Activated T-helper 2 cell treated with anti-CD3 and anti-CD28 coated beads, Interferon-gamma antibody, Interleukin-2, Interleukin-4, amounts not matched to agents 10 μg/mL and 5 μg/mL and 100 μg/mL, durations not matched to agents 14 hours and 24 hours and 36 hours (primary cell): ENCODE data around the gene RAB24. TPM values are rescaled to one million over a fixed set of nuclear protein-coding genes. Genes with fewer than 3 reads are reported as not detected.
"Not testable (repeated sequence)": the region's sequence is repeated elsewhere in the genome, so short reads cannot be mapped to it uniquely, and the experiment has no call there.

Experiments used
- DNase-seq: peaks from one replicate; pipeline ENCODE4 v3.0.0; 2021; ENCODE audit warnings: low spot score
- H3K27ac Mint-ChIP-seq: one replicate; pipeline ENCODE4 v1.8.0; 2021; ENCODE audit warnings: mixed read lengths
- H3K27me3 Mint-ChIP-seq: one replicate; pipeline ENCODE4 v1.8.0; 2021; ENCODE audit warnings: low read depth, mixed read lengths
- H3K36me3 Mint-ChIP-seq: one replicate; pipeline ENCODE4 v1.8.0; 2021; ENCODE audit warnings: low read depth, mixed read lengths
- H3K4me1 Mint-ChIP-seq: one replicate; pipeline ENCODE4 v1.8.0; 2021; ENCODE audit warnings: low read depth, mixed read lengths
- H3K4me3 Mint-ChIP-seq: one replicate; pipeline ENCODE4 v1.8.0; 2021; ENCODE audit warnings: low read depth, mild to moderate bottlenecking, moderate library complexity, mixed read lengths
- H3K9me3 Mint-ChIP-seq: one replicate; pipeline ENCODE4 v1.8.0; 2021; ENCODE audit warnings: mixed read lengths
- intact Hi-C: fragments of 100-400 bp; cut with micrococcal nuclease; formaldehyde crosslinking; loops from one replicate; pipeline ENCODE4 v1.15.1; 2023
- total RNA-seq: library from RNA; stranded (reverse); gene quantifications from 2 replicates; pipeline ENCODE4 v1.2.3, GENCODE V29; 2022

The RAB24 gene
- total RNA-seq, result 17.7 and 19.0 TPM in 2 replicates

DNA sequence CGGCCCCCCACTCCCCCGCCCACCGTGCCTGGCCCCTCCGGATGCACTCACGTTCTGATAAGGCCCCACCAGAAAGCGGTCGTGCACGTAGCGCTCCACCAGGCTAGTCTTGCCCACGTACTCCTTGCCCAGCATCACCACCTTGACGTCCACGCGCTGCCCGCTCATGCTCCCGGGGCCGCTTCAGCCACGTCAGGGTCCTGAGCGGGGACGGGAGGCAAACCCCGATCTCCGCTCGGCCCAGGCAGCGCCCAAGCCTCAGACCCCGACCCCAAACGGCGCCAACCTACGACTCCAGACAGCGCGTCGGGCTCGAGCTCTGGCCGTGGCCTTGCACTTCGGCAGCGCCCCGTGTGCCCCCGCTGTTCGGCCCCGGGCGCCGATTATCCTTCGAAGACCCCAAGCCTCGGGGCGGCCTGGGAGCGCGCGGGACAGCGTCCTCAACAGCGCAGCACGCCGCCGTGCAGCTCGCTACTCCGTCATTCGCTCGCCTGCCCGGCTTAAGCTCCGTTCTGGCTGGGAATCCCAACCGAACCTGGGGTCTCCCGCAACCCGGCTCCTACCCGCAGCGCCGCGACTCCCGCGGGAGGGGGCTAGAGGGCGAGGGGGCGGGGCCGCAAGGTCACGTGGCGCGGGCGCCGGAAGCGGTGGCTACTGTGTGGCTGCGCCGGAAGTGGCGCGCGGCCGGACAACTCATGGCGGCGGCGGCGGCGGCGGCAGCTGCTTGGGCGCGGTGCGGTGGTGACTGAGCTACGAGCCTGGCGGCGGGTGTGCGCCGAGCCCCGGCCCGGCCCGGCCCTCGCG lies at the start of gene RAB24, which contains the start of gene PRELID1:
TSS of gene RAB24 (minus strand) at position 599 of the 804 bp plus-strand sequence. CDS start at position 168, 431 bp downstream.
TSS of gene PRELID1 (plus strand) at position 679 of the 804 bp plus-strand sequence. CDS start 187 bp downstream, outside the sequence.
- DNase-seq, result peak; percentile 86
- Mint-ChIP-seq H3K27me3 (no peaks in the 10 kb centered on the region), H3K4me1 (peaks cover 56% of the 10 kb centered on the region), H3K4me3 (peak within 1 kb of the TSS; percentile 97), H3K9me3 (no peaks in the 10 kb centered on the region), H3K27ac (peak within 1 kb of the TSS; percentile 87), H3K36me3 (peaks cover 53% of the 10 kb centered on the region)
- intact Hi-C loops, result loop anchor here (1.0 to 5.0 kb wide), 3 partner anchors 9 to 296 kb away; partner anchors contain the start of genes NSD1 and UIMC1

DNA sequence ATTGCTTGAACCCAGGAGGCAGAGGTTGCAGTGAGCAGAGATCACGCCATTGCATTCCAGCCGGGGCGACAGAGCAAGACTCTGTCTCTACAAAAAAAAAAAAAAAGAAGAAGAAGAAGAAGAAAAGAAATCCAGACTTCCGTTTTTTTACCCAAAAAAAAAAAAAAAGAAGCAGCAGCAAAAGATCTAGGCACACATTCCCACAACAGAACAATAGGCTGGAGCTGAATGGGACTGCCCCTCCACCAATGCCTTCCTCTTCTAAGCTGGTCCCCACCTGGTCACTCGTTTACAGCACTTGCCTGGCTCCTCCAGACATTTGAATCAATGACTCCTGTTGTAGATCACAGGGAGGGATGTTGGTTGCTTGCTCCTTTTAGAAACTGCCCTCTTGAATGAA lies 49.6 kb upstream of the RAB24 start:
- Mint-ChIP-seq H3K4me1 (peaks cover 45% of the 10 kb centered on the region), H3K4me3 (no peak overlapping the region), H3K27ac (no peak overlapping the region), H3K27me3 (no peaks in the 10 kb centered on the region), H3K9me3 (peaks cover 8% of the 10 kb centered on the region), H3K36me3 (peaks cover 19% of the 10 kb centered on the region)
- no peak for DNase-seq
- intact Hi-C loops, result no loop called here

DNA sequence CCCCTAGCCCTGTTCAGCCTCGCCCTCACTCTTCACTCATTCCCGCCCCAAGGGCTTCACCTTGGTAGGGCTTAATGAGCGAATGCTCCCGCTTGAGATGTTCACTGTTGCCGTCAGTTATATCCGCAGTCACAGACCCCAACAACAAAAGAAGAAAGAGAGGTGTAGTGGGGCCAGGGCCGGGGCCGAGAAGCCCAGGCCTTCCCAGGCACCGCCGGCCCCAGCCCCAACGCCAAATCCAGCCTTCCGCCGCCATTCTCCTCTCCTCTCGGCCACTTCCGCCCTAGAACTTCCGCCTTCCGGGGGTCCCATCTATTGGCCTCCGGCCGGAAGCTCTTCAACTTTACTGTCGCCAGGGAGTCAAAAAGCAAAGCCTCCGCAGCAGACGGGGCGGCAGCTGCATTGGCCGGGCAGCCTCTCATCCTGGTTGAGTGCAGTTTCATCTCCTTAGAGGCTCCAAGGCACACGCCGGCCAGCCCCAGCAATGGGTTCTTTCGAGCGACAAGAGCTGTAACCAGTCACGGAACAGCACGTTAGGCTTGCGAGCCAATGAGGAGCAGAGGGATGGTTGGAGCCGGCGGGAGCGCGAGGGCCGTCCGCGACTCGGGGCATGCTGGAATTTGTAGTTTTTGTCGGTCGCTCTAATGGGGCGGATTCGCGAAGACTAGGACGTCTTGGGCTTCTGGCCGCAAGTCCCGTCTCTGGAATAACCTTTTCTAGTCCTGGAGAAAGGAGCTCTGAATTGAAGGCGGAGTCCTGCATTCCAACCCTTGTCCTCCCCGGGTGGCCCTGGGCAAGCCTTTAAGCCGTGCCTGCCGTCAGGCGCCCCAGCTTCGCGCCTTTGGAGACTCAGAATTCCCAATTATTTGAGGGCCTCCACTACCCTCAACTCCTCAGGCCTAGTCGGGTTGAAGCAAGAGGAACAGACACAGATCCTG lies 48.1 kb upstream of the RAB24 start, which contains the start of gene LMAN2:
TSS of gene LMAN2 (minus strand) at position 277 of the 938 bp plus-strand sequence. CDS start at position 256, 21 bp downstream.
- peaks cover 31% of the 10 kb centered on the region for H3K36me3 Mint-ChIP-seq
- peaks cover 44% of the 10 kb centered on the region for H3K4me1 Mint-ChIP-seq
- H3K27ac Mint-ChIP-seq, result peak within 1 kb of the TSS; percentile 100
- peak; percentile 92 for DNase-seq
- H3K4me3 Mint-ChIP-seq, result peak within 1 kb of the TSS; percentile 95
- intact Hi-C loops, result loop anchor here (1.0 to 2.0 kb wide), 3 partner anchors 13 to 78 kb away; no protein-coding TSS in a partner anchor
- no peaks in the 10 kb centered on the region for H3K27me3 Mint-ChIP-seq
- peaks cover 8% of the 10 kb centered on the region for H3K9me3 Mint-ChIP-seq

DNA sequence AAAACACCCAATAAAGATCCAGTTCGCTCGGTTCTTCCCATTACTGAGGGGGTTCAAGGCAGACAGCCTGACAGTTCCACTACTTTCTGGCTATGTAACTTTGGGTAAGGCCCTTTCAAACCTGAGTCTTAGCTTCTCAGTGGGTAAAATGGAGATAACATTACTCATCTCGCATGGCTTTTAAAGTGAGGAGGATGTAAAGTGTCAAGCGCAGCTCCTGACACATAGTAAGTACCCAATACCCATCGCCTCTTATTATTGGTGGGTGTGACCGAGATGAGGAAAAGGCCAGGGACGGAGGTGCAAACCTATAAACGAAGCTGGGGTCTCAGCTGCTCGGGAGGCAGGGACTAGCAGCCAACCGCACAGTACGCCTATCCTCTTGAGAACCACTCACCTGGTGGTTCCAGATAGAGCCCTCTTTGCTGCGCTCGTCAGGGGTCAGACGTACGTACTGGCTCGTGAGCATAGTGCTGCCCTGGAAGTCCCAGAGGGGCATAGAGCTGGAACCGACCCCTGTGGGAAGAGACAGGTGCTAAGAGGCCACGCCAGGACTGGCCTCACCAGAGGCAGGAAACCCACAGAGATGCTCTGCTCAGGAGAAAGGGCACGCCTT lies 47.4 kb upstream of the RAB24 start:
- H3K27me3 Mint-ChIP-seq, result no peaks in the 10 kb centered on the region
- H3K4me1 Mint-ChIP-seq, result peaks cover 39% of the 10 kb centered on the region
- H3K27ac Mint-ChIP-seq, result peak overlapping the region; percentile 100
- intact Hi-C loops, result loop anchor here (1.0 to 2.0 kb wide), 3 partner anchors 13 to 78 kb away; no protein-coding TSS in a partner anchor
- H3K36me3 Mint-ChIP-seq, result peaks cover 38% of the 10 kb centered on the region
- peaks cover 8% of the 10 kb centered on the region for H3K9me3 Mint-ChIP-seq
- no peak for DNase-seq
- peak overlapping the region; percentile 95 for H3K4me3 Mint-ChIP-seq

DNA sequence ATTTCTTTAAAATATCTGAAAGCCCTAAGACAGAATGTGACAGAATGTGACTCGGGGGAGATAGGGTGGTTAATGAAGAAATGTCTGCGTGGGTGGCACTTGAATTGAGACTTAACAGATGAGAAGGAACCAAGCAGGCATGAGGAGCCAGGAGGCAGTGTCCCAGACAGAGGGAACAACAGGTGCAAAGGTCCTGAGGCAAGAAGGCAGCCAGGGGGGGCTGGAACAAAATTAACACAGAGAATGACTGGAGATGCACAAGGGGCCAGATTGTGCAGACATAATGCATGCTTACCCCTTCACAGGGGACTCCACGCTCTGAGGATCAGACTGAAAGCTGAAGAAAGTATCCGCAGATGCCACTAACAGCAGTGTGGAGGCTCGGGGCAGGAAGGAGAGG lies 46.2 kb upstream of the RAB24 start:
- no peak for DNase-seq
- H3K36me3 Mint-ChIP-seq, result peaks cover 42% of the 10 kb centered on the region
- H3K4me1 Mint-ChIP-seq, result peaks cover 36% of the 10 kb centered on the region
- H3K27me3 Mint-ChIP-seq, result no peaks in the 10 kb centered on the region
- intact Hi-C loops, result loop anchor here (2.0 kb wide), 1 partner anchor 37 kb away; no protein-coding TSS in a partner anchor
- no peaks in the 10 kb centered on the region for H3K9me3 Mint-ChIP-seq
- H3K4me3 Mint-ChIP-seq, result peak overlapping the region; percentile 95
- peak overlapping the region; percentile 50 for H3K27ac Mint-ChIP-seq

DNA sequence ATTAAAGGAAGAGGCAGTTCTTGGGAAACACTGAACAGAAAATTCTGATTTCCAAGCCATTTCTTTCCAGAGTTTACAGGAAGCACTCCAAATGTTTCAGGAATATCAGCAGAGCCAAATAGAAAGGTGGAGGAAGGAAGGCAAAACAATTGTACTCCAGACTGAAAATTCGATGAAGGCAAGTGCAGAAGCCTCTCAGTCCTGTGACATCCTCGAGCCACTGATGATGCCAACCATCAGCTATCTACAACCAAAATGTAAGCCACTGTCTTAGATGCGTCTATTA lies 45.8 kb upstream of the RAB24 start:
- Mint-ChIP-seq H3K9me3 (no peaks in the 10 kb centered on the region), H3K27ac (peak overlapping the region; percentile 60), H3K27me3 (no peaks in the 10 kb centered on the region), H3K4me3 (peak overlapping the region; percentile 95), H3K4me1 (peaks cover 34% of the 10 kb centered on the region), H3K36me3 (peaks cover 42% of the 10 kb centered on the region)
- DNase-seq, result no peak
- intact Hi-C loops, result no loop called here

DNA sequence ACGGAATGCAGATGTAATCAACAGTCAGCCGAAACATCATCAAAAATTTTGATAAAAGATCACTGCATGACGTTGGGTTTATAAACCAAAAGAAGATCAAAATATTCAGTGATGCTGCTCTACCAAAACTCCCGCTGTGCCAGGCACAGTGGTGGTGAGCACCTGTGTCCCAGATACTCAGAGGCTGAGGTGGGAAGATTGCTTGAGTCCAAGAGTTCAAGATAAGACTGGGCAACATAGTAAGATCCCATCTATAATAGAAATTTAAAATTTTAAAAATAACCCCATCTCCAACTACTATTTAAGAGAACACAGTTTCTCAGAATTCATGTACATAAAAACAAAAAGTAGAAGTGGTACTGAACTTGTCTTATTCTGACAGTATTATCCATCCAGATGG lies 44.2 kb upstream of the RAB24 start:
- intact Hi-C loops, result no loop called here
- H3K4me3 Mint-ChIP-seq, result no peak overlapping the region
- H3K36me3 Mint-ChIP-seq, result peaks cover 48% of the 10 kb centered on the region
- no peaks in the 10 kb centered on the region for H3K9me3 Mint-ChIP-seq
- no peak for DNase-seq
- no peak overlapping the region for H3K27ac Mint-ChIP-seq
- H3K27me3 Mint-ChIP-seq, result no peaks in the 10 kb centered on the region
- peaks cover 36% of the 10 kb centered on the region for H3K4me1 Mint-ChIP-seq

DNA sequence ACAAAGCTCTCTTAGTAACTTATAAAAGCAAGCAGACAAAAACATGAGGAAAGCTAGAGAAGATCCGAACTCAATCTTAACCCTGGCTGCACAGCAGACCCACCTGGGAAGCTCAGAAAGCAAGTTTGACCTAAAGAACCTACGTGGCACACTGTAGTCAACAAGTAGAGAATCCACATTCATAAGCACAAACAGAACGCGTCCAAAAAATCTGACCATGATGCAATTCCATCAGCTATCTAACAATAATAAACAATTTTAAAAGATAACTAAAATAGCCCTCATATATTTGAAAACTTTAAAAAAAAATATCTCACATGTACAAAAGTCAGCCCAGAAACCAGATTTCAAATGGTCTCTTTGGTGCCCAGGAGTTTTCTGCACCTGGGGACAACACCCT lies 43.3 kb upstream of the RAB24 start:
- H3K36me3 Mint-ChIP-seq, result peaks cover 55% of the 10 kb centered on the region
- no peak overlapping the region for H3K4me3 Mint-ChIP-seq
- no peak for DNase-seq
- H3K4me1 Mint-ChIP-seq, result peaks cover 32% of the 10 kb centered on the region
- no peak overlapping the region for H3K27ac Mint-ChIP-seq
- H3K9me3 Mint-ChIP-seq, result no peaks in the 10 kb centered on the region
- H3K27me3 Mint-ChIP-seq, result no peaks in the 10 kb centered on the region
- intact Hi-C loops, result no loop called here

DNA sequence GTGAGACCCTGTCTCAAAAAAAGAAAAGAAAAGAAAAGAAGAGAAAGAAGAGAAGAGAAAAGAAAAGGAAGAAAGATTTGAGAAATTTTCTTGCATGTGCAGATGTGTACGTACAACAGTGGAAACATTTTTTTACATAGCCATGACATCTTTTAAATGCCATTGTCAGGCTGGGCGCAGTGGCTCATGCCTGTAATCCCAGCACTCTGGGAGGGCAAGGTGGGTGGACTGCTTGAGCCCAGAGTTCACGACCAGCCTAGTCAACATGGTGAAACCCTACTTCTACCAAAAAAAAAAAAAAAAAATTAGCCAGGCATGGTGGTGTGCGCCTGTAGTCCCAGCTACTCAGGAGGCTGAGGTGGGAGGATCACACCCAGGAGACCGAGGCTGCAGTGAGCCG lies 41.4 kb upstream of the RAB24 start:
- intact Hi-C loops, result no loop called here
- H3K4me1 Mint-ChIP-seq, result peaks cover 32% of the 10 kb centered on the region
- H3K36me3 Mint-ChIP-seq, result peaks cover 60% of the 10 kb centered on the region
- no peaks in the 10 kb centered on the region for H3K27me3 Mint-ChIP-seq
- DNase-seq, result no peak
- H3K4me3 Mint-ChIP-seq, result no peak overlapping the region
- no peak overlapping the region for H3K27ac Mint-ChIP-seq
- H3K9me3 Mint-ChIP-seq, result peaks cover 2% of the 10 kb centered on the region

DNA sequence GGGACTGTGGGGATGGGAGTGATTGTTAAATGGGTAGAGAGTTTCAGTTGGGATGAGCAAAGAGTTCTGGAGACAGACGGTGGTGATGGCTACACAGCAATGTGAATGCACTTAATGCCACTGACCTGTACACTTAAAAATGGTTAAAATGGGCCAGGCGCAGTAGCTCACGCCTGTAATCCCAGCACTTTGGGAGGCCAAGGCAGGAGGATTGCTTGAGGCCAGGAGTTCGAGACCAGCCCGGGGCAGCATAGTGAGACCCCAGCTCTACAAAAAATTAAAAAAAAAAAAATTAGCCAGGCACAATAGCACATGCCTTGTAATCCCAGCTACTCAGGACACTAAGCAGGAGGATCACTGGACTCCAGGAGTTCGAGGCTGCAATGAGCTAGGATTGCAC lies 40.3 kb upstream of the RAB24 start:
- H3K27me3 Mint-ChIP-seq, result no peaks in the 10 kb centered on the region
- H3K9me3 Mint-ChIP-seq, result peaks cover 5% of the 10 kb centered on the region
- H3K4me3 Mint-ChIP-seq, result no peak overlapping the region
- intact Hi-C loops, result no loop called here
- DNase-seq, result no peak
- peaks cover 28% of the 10 kb centered on the region for H3K4me1 Mint-ChIP-seq
- peak overlapping the region; percentile 6 for H3K27ac Mint-ChIP-seq
- H3K36me3 Mint-ChIP-seq, result peaks cover 56% of the 10 kb centered on the region

DNA sequence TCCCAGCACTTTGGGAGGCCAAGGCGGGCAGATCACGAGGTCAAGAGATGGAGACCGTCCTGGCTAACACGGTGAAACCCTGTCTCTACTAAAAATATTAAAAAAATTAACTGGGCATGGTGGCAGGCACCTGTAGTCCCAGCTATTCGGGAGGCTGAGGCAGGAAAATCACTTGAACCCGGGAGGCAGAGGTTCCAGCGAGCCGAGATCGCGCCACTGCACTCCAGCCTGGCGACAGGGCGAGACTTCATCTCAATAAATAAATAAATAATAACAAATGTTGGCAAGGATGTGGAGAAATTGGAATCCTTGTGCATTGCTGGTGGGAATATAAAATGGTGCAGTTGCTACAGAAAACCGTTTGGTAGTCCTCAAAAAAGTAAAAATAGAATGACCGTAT lies 39.5 kb upstream of the RAB24 start:
- DNase-seq, intact Hi-C loops, H3K4me3 Mint-ChIP-seq, H3K9me3 Mint-ChIP-seq, H3K27me3 Mint-ChIP-seq, H3K27ac Mint-ChIP-seq: not testable (repeated sequence)
- Mint-ChIP-seq H3K36me3 (peaks cover 56% of the 10 kb centered on the region), H3K4me1 (peaks cover 28% of the 10 kb centered on the region)

DNA sequence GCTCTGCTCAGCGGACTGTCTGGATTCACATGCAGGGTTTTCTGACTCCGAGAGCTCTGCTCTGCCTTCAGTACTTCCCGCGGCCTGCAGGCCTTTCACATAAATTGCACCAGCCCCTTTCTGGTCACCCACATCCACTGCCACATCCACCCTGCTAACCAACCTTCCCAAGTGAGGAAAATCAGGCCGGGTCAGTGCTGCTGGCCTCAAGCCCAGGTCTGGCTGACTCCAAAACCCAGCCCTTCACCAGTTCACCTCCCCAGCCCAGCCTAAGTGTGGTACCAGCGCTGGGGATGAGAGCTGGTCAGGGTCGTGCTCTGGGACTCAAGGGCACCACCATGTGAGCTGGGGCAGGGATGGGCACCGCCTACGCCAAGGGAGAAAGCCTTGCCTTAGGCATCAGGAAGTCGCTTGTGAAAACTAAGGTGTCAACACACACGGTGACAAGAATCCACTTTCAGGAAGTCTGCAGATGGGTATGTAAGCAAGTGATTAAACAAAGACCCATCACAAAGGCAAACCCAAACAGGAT lies 35.7 kb upstream of the RAB24 start:
- DNase-seq, result no peak
- no peak overlapping the region for H3K27ac Mint-ChIP-seq

More for the DNA sequence above, 35.7 kb upstream of the RAB24 start:
- Mint-ChIP-seq H3K36me3 (peaks cover 62% of the 10 kb centered on the region), H3K4me3 (no peak overlapping the region), H3K4me1 (peaks cover 17% of the 10 kb centered on the region), H3K9me3 (peaks cover 5% of the 10 kb centered on the region), H3K27me3 (no peaks in the 10 kb centered on the region)
- intact Hi-C loops, result no loop called here
